NCI-H345 (cell line): ENCODE results near the gene KCNIP1.

Source experiments
- DNase-seq: peaks from one replicate; lab custom pipeline; 2025; lab: John Stamatoyannopoulos, UW

Gene KCNIP1

DNA sequence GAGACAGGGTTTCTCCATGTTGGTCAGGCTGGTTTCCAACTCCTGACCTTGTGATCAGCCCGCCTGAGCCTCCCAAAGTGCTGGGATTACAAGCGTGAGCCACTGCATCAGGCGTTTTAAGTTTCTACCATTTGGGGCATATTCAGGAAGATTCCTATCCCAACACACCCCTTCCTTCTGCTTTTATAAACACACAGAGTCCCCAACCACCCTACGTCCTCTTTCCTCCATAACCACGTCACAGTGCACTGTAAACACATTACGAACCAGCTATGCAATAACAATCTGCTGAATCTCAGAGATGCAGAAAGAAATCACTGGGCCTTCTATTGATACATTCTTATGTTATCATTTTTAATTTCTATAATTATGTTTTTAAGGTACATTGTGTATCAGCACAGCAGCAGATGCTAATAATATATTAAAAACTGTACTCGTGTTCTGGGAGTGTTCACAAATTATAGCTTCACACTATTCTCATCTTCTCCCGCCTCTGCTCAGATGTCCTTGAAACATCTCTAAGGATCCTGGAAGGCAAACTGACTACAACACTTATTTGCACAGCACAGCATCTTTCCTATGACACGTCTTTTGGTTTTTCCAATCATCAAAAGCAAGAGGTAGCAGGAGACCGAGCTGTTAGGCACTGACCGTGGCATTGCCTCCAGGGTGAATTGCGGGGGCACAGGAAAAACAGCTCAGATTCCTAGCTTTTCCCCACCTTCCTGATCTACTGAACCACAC is 60.2 kb downstream of the KCNIP1 start:
- DNase-seq: no peak

DNA sequence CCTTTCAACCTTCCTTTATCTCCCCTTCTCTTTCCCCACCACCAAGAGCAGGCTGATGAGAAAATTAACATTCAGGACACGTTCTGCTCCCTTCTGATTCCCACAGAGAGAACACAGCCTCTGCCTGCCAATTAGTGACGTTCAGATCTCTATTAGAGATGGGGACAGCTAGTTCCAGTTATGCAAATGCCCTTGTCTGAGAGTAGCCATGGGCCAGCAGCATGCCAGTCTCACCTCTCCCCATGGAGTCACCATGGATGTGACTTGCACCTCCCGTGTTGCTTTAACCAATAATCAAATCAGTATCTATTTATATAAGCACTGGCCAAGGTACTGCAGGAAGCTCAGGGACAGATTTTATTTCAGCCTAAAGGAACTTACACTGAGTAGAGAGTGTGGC is 61.3 kb downstream of the KCNIP1 start:
- no peak for DNase-seq

DNA sequence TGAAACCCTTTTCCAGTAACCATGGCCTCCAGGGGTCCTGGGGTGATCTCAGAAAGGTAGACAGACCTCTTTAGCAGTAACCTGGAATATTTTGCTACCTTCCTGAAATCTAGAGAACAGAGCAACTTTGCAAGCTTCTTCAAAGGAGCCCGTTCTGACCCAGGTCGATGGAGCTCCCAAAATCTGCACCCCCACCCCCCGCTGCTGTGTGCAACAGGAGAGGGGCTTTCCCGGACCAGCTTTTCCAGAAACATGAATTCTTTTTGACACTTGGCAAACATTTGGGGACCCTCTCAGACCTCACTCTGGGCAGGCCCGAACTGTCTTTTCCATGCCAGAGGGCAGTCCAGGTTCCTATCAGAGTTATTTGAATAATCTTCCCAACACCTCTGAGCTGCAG is 65.3 kb downstream of the KCNIP1 start:
- no peak for DNase-seq

DNA sequence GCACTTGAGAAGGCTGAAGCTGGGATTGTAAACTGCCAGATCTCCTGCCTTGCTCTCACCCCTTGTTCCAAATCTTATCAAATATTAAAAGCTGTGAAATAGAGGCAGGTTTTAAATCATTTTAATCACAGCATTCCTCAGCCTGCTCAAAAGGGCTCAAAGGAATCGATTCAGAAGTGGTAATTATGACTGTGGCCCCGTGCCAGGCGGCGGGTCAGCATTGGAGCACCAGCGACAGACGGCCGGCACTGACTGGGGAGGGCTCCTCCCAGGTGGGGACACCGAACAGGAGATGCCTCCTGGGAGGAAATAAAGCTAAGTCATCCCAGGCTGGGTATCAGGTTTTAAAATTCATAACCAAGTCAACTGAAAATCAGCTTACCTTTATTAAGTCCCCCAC is 66.7 kb downstream of the KCNIP1 start:
- DNase-seq: peak; percentile 22

DNA sequence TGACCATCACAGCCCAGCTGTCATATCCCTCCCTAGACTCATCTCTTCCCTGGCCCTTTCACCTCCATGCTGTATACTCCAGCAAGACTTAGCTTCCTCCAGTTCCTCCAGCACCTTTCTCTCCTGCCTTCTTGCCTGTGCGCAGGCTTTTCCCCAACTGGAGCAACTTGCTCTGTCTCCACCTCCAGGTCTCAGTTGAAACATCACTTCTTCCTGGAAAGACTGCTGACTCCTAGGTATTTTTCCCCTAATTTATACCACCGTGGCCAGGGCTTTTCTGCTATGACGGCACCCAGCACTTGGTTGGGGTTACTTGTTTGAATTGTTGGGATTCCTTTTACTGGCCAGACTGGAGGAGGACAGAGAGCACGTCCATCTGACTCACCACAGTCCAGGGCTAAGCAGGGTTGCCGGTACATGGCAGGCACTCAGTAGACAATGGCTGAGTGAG is 67.5 kb downstream of the KCNIP1 start:
- DNase-seq: no peak

DNA sequence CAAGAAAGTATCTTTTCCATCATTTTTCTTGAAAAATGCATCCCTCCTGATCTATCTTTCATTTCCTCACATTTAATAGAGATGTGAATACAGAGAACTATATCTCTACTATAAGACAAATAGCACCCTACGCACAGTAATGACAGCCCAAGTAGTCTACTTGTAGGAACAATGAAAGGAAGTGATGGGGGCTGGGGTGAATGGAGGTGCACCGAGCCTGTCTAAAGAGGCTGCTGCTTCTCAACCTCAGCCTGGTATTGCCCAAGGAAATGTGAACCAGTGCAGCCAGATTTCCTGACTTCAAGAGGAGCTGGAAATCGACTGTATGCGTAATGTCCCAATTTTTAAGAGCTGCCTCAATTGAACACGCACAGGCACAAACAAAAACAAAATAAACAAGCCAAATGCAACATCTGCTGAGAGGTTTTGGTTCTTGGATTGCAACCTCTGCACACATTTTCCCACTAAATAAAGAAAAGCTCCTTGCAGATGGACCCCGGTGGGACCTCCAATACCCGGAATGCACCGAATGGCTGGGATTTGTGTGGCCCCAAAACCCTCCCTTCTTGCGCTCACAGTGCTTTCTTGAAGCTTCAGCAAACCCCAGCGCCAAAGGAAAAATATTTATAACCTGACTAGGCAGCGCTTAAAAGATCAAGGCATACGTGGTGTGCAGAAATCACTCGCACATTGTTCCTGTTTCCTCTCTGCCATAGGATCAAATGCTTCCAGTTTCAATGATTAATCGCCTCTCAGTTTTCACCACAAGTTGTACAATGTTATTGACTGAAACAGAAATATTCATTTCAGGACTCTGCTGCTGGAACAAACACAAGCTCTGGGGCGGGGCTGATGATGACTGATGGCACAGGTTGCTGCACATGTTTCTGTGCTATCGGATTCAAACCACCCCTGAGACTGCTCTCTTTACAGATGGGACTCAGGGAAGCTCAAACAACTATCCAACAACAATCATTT is 68.3 kb downstream of the KCNIP1 start:
- DNase-seq: no peak

DNA sequence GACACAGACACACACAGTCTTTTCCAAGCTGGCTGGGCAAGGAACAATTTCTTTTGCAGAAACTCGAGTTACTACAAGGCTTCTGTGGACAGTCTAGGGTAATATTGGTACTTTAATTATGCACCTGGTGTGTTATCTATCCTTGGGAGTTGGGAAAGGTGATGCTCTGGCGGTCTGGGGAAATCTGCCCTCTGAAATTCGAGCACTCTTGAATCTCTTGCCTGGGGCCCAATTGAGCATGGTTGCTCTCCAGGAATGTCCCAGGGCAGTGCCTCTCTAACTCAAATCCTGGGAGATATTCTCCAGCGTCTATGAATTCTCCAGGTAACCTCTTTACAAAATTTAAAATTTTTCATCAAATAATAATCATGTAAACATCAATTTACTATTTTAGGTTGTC is 69.3 kb downstream of the KCNIP1 start:
- DNase-seq: no peak

DNA sequence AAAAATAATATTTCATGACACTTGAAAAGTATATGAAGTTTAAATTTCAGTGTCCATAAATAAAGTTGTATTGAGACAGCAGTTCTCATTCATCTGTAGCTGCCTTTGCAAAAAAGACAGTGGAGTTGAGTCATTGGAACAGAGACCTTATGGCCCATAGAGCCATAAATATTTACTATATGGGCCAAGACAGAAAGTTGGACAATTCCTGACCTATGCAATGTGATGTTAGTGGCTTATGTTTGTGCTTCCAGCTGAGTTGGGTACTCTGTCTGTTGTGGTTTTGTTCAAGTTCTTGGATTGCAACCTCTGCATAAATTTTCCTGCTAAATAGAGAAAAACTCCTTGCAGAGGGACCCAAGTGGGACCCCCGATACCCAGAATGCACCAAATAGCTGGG is 69.8 kb downstream of the KCNIP1 start:
- DNase-seq: no peak

DNA sequence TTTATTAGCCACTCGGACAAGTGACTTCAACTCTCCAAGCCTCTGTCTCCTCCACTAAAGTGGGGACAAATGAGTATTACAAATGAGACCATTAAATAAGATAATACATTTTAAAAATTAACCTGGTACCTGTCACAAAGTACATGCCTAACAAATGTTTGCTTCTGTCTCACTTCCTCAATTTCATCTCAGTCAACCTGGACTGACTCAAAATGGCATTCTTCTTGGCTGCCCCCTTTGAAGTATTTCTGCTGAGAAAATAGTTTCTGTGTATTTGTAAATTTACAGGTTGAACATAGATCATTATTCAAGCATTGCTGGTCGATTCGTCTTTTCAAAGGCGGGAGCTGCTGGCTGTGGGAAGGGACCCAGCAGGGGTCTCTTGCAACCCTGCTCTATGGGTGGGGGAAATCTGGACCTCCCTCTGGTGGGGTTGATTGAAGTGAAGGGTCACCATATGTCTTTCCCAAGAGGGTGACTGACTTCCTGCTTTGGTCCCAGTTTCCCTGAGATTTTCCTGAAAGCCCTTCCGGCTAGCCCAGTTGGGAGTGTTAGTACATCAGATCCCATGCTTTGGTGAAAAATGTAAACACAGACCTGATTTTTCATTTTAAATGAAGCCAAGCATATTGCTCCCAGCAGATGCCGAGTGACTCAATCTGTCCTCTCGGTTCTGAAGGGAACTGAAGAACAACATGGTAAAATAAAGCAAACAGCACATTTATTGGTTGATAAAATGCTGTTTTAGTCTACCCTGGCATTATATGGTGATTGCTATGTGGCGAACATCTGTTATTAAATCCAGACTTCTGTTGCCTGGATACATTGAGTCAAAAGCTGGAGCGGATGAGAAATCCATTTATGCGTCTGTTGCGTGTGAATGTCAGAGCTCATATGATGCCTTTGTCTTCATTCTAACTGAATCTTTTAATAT is 73.0 kb downstream of the KCNIP1 start:
- no peak for DNase-seq

DNA sequence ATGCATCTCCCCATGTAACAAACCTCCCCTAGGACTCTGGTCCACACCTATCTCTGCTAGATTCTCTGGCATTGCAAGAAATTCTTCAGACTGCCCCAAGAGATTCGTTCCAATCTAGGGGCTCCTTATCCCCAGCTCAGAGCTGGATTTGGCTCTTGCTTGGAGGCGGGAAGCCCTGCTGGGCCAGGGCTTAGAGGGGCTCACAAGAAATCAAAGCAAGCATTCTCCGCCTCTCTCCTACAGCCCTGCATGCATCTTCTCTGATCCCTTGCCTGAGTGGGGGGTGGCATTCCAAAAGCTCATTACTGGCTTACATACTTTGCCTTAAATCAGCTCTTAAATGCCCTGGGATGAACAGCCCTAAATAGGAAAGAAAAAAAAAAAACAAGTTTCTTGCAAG is 75.8 kb downstream of the KCNIP1 start:
- DNase-seq: no peak

DNA sequence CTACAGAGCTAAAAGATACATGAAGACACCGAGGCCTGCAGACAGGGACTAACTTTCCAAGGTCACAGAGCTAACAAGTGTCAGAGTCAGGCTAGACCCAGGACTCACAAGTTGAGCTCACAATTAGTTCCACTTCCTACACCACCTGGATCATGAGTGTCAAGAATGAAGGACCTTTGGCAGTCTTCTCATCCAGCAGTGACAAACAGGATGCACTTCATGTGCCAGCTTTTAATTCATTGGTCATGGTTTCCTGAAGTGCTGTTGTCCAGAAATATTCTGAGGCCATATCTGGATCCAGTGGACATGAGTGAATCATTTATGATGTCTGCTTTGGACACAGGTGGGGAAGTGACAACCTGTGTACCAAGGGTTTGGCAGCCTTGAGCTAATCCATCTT is 77.4 kb downstream of the KCNIP1 start:
- DNase-seq: no peak

DNA sequence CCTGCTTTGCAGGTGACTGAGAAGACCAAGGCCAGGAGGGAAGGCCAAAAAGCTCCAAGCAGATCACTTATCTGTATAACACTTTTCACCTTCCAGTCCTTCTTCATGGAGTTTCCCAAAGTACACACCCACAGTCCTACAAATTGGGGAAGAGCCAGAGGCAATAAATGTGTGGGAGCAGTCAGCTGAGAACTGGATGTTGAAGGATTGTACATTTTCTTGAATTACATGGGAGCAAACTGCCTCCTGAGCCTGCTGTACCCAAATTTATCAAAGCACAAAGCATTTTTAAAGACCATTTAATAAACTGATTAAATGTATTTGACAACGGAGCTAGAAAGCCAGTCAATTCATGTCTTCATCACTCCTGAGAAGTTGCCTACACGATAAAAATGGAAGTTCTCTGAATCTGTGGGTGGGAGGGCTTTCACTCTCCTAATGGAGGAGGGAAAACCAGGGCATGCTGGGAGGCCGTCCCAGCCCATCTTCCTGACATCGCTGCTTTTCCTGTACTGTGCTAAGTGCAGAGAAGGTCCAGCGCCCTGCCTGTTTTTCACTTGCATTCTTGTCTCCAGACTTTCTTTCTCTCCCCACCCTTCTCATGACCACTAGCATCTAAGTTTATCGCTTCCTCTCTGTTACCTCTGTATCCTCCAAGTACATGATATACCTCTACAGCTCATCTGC is 79.0 kb downstream of the KCNIP1 start:
- no peak for DNase-seq

DNA sequence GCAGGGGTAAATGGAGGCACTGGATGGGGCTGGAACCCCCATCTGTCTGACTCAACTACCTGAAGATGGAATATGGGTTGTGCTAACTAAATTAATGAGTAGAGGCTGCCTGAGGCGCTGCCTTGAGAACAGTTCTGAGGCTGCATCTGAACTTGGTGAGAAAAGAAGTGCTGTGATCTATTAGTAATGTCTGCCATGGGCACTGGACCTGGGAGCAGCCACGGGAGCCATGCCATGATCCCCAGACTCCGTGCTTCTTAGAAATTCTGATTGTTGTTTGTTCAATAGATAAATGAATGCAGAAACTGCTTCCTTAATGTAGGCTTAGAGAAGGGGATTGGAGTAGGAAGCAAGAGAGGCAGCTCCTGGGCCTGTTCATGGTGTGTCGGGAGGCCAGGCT is 80.2 kb downstream of the KCNIP1 start:
- no peak for DNase-seq

DNA sequence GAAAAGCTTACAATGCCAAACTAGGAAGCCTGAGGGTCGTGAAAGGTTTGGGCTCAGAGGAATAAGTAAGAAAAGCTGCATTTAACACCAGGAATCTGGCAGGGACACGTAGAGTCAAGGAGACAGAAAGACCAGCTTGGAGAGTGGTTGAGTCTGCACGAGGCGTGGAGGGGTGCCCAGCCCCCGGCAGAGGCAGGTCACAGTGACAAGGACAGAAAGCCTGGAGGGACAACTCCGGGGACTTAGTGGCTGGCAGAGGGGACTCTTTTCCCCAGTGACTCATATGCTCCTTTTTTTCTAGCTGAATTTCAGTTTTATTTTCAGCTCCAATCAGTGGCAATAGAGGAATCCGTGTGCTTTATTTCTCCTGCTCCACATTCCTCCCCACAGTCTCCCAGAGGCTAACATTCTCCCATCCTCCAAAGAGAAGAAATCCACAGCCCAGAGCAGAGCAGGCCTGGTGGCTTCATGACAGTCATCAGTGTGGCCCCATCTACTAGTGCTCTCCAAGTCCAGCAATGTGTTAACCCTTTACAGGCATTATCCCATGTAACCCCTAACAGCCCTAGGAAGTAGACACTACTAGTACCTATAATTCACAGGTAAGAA is 80.7 kb downstream of the KCNIP1 start:
- DNase-seq: no peak

DNA sequence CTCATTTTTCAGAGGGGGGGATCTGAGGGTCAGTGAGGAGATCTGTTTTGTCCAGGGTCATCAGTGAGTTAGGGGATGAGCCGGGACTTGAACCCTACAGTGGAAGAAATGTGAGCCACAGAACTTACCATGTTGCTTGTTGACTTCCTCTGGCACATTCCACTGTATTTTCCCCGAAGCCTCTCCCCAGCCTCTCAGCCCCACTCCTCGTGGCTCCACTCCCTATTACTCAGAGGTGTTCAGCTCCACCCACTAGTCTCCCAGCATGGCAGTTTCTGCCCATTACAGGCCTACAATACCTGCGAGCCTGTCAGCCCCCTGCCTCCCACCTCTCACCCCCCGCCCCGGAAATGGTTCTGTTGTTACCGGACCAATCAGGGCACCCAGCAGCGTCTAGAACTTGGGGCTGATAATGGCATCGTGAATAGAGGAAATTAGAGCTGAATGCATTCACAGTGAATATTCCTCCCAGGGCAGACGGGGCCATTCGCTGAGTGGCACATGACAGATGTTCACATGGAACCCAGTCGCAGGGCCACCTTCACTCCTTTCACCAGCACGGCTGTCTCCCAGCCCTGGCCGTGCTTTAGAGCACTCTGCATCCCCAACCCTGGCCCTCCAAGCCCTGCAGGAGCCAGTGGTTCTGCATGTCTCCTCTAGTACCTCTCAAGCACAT is 81.6 kb downstream of the KCNIP1 start:
- DNase-seq: no peak

DNA sequence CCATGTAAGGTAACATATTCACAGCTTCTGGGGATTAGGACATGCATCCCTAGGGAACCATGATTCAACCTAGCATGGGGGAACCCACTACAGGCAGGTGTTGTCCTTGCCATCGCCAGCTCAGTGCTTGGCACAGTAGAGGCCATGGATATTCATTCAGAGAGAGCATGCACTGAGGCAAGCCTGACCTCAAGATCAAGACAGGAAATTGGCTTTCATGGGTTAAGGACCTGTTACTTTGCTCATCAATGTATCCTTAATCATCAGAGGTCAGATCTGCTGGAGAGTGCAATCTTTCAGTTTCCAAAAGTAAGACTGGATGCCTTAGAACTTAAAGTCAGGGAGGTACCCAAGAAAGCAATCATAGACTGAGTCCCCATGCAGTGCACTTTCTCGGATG is 84.0 kb downstream of the KCNIP1 start:
- no peak for DNase-seq

DNA sequence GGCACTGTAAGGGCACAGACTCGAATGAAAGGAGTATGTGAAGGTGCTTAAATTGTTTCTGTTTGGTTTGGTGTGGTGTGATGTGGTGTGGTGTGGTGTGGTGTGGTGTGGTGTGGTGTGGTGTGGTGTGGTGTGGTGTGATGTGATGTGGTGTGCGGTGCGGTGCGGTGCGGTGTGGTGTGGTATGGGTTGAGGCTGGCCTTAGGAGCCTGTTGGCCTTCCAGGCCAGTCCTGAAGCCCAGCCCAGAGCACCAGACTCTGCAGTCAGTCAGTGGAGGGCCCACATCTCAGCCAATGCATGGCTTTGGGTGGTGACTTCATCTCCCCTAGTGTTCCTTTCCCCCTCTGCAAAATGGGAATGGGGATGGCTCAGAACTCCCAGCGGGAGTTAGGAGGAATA is 85.8 kb downstream of the KCNIP1 start:
- no peak for DNase-seq

DNA sequence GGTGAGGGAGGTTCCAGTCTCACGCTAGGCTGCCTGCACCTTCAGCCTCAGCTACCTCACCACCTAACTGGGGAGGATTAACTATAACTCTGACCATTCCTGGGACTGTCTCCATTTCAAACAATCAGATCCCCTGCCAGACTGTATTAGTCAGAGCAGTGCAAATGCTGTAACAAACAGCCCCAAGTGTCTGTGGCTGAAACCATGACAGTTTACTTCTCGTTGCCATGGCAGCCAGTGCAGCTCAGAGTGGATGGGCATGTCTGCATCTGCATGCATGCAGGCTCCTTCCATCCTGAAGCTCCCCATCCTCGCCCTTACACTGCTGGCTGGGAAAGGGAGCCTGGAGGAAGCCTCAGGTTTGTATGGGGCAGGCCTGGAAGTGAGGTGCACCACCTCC is 86.7 kb downstream of the KCNIP1 start:
- no peak for DNase-seq

DNA sequence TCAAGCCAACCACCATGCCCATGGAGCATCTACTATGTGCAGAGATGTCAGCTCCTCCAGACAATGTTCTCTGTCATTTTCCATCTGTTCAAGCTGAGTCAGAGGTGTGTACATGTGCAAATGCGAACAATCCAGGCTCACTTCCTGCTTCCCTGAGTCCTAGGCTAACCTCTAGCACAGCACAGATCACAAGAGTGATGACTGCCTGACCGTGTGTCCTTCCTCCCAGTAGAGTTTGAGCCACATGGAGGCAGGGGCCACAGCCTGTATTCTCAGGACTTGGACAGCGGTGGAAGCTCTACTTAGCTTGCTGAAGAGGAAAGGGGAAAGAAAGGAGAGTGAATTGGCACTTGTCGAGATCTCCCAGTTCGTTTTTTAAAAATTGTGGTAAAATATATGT is 87.2 kb downstream of the KCNIP1 start:
- DNase-seq: no peak

DNA sequence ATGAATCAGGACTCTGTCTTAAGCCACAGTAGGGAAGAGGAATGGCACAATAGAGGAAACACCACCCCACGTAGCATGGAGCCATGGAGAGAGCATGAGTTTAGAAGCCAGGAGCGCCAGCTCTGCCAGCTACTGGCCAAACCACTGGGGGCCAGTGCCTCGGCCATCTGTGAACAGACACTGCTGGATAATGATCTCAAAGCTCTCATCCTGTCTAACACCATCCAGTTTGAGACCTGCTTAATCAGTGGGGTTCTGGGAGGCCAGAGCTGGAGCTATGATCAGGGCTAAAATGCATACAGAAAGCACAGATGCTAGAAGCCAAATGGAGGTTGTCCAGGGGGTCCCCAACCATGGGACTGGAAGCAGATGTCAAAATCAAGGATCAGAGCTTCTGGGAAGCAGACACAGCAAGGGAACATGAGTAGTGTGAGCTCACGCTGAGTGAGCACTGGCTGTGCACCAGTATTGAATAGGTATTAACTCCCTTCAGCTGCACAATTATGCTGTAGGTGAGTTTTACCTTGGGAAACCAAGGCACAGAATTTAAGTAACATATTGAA is 92.7 kb downstream of the KCNIP1 start:
- no peak for DNase-seq
